ENCODE data around the gene ZSWIM3. TPM values are rescaled to one million over a fixed set of nuclear protein-coding genes. Genes with fewer than 3 reads are reported as not detected.

The ZSWIM3 gene
- total and polyA plus RNA-seq, 2 donors (not counting 3 experiments of a cell fraction or from before 2014, with no cell fraction given): 3.8 to 4.4 TPM

- no peak for DNase-seq (ENCODE audit: low read depth, low spot score)
- H3K4me3 ChIP-seq (replicated peaks in 1 of 3; ENCODE audit: insufficient read depth in 1 of 3, low read depth in 1 of 3, low read length in 3 of 3): no peak overlapping the region
- dilution Hi-C loops (cut with MboI; ENCODE audit: extremely low pct_ligation_motif_present, low sequenced_read_pairs) (no loop called here), intact Hi-C loops (cut with micrococcal nuclease) (no loop called here)
- H3K79me2 ChIP-seq (ENCODE audit: control insufficient read depth, insufficient read depth, low read length): no peaks in the 10 kb centered on the region
- H2AFZ ChIP-seq (ENCODE audit: low read depth, low read length): no peak overlapping the region
- H3K9ac ChIP-seq (replicated peaks; ENCODE audit: extremely low read depth, insufficient read depth, low read length): no peak overlapping the region
- ChIA-PET CTCF (no interaction called here), POLR2A (no interaction called here)
- peaks cover 22% of the 10 kb centered on the region for H3K4me1 ChIP-seq (ENCODE audit: control insufficient read depth, extremely low read depth, insufficient read depth, low read length)
- no peaks in the 10 kb centered on the region for H3K9me1 ChIP-seq (replicated peaks; ENCODE audit: control insufficient read depth, extremely low read depth, insufficient read depth, low read length)
- no peaks in the 10 kb centered on the region for H4K20me1 ChIP-seq (replicated peaks; ENCODE audit: control insufficient read depth, extremely low read depth, insufficient read depth, low read length)
- peak; percentile 18 for TF ChIP-seq POLR2AphosphoS5 (IDR thresholded peaks at IDR 0.05; ENCODE audit: insufficient read depth, low read depth, low read length)
- no peak for TF ChIP-seq POLR2A (IDR thresholded peaks at IDR 0.05; ENCODE audit: low read depth, low read length)
- no peak for TF ChIP-seq JUN (IDR thresholded peaks at IDR 0.05; ENCODE audit: borderline replicate concordance, insufficient read depth, insufficient read length, low read depth)
- H3K9me3 ChIP-seq (replicated peaks; ENCODE audit: control insufficient read depth, insufficient read depth, low read length): no peaks in the 10 kb centered on the region
- BruUV-seq (replicated peaks): no TSS peak
- no peak overlapping the region for H3K4me2 ChIP-seq (ENCODE audit: insufficient read depth, low read length)
- H3K36me3 ChIP-seq (ENCODE audit: control insufficient read depth in 2 of 2, extremely low read depth in 1 of 2, insufficient read depth in 2 of 2, low read length in 2 of 2): peaks cover 4 to 31% of the 10 kb centered on the region in 2 experiments
- H3K27ac ChIP-seq (ENCODE audit: insufficient read depth, low read depth, low read length): no peak overlapping the region
- H3K27me3 ChIP-seq (ENCODE audit: control insufficient read depth in 2 of 2, insufficient read depth in 2 of 2, low read length in 2 of 2): no peaks in the 10 kb centered on the region
- FAIRE-seq: no peak
Observed at GRCh38 chr20:45894797-45895196, 37.4 kb downstream of the ZSWIM3 start.

GRCh38 chr20:45896641-45897161, 39.3 kb downstream of the ZSWIM3 start:
- no peak overlapping the region for H3K4me2 ChIP-seq (ENCODE audit: insufficient read depth, low read length)
- DNase-seq (ENCODE audit: low read depth, low spot score): no peak
- no peaks in the 10 kb centered on the region for H3K27me3 ChIP-seq (ENCODE audit: control insufficient read depth in 2 of 2, insufficient read depth in 2 of 2, low read length in 2 of 2)
- H3K4me1 ChIP-seq (ENCODE audit: control insufficient read depth, extremely low read depth, insufficient read depth, low read length): peaks cover 12% of the 10 kb centered on the region
- H3K9me3 ChIP-seq (replicated peaks; ENCODE audit: control insufficient read depth, insufficient read depth, low read length): no peaks in the 10 kb centered on the region
- dilution Hi-C loops (cut with MboI; ENCODE audit: extremely low pct_ligation_motif_present, low sequenced_read_pairs): no loop called here
- H3K79me2 ChIP-seq (ENCODE audit: control insufficient read depth, insufficient read depth, low read length): no peaks in the 10 kb centered on the region
- no peak overlapping the region for H3K27ac ChIP-seq (ENCODE audit: insufficient read depth, low read depth, low read length)
- no peaks in the 10 kb centered on the region for H4K20me1 ChIP-seq (replicated peaks; ENCODE audit: control insufficient read depth, extremely low read depth, insufficient read depth, low read length)
- BruUV-seq (replicated peaks): no TSS peak
- no peak overlapping the region for H3K9ac ChIP-seq (replicated peaks; ENCODE audit: extremely low read depth, insufficient read depth, low read length)
- peaks cover 4 to 31% of the 10 kb centered on the region in 2 experiments for H3K36me3 ChIP-seq (ENCODE audit: control insufficient read depth in 2 of 2, extremely low read depth in 1 of 2, insufficient read depth in 2 of 2, low read length in 2 of 2)
- POLR2A ChIA-PET: no interaction called here
- H3K9me1 ChIP-seq (replicated peaks; ENCODE audit: control insufficient read depth, extremely low read depth, insufficient read depth, low read length): no peaks in the 10 kb centered on the region
- no peak for FAIRE-seq
- intact Hi-C loops (cut with micrococcal nuclease): no loop called here
- H3K4me3 ChIP-seq (replicated peaks in 1 of 3; ENCODE audit: insufficient read depth in 1 of 3, low read depth in 1 of 3, low read length in 3 of 3): no peak overlapping the region
- CTCF ChIA-PET: interaction anchor here (0.6 to 0.7 kb wide), 2 partner anchors 13 to 535 kb away, joined by 3 read pairs; no protein-coding TSS in a partner anchor
- H2AFZ ChIP-seq (ENCODE audit: low read depth, low read length): no peak overlapping the region
- TF ChIP-seq MAX (IDR thresholded peaks at IDR 0.05; ENCODE audit: insufficient read depth, insufficient read length) (no peak), POLR2AphosphoS5 (IDR thresholded peaks at IDR 0.05; ENCODE audit: insufficient read depth, low read depth, low read length) (no peak), MYC (IDR thresholded peaks at IDR 0.05; ENCODE audit: low read depth, low read length) (no peak), GATA2 (IDR thresholded peaks at IDR 0.05; ENCODE audit: insufficient read depth, insufficient read length, low read depth, low read length) (no peak), EZH2 (IDR thresholded peaks at IDR 0.05; ENCODE audit: borderline replicate concordance, low read depth, low read length, severe bottlenecking) (no peak), JUN (IDR thresholded peaks at IDR 0.05; ENCODE audit: borderline replicate concordance, insufficient read depth, insufficient read length, low read depth) (no peak), CTCF (IDR thresholded peaks at IDR 0.05; ENCODE audit: extremely low read depth in 1 of 2, insufficient read depth in 1 of 2, low read depth in 1 of 2, low read length in 2 of 2) (no peak), FOS (IDR thresholded peaks at IDR 0.05; ENCODE audit: borderline replicate concordance, insufficient read depth, low read length) (no peak), POLR2A (IDR thresholded peaks at IDR 0.05; ENCODE audit: low read depth, low read length) (no peak)
